Neural progenitor cell (in vitro differentiated cells): Measurements from ENCODE around the gene CHM. TPM values are rescaled to one million over a fixed set of nuclear protein-coding genes. Genes with fewer than 3 reads are reported as not detected.

Experiments used
- DNase-seq: peaks from one replicate; pipeline ENCODE4 v3.0.0-alpha.2; 2016; ENCODE audit warnings: low spot score
- H2AFZ ChIP-seq: fragments of 200-600 bp; sonication (generic); replicated peaks from 2 replicates; pipeline ENCODE4 v1.6.1; 2016; ENCODE audit warnings: antibody characterized with exemption
- H3F3A ChIP-seq: fragments of 200-600 bp; sonication (generic); 2 replicates; pipeline ENCODE4 v1.6.1; 2016; ENCODE audit warnings: antibody characterized with exemption, low read depth
- H3K27ac ChIP-seq: fragments of 200-600 bp; sonication (generic); 2 replicates; pipeline ENCODE4 v1.5.1; 2016; ENCODE audit warnings: mild to moderate bottlenecking
- H3K27me3 ChIP-seq: fragments of 200-600 bp; sonication (generic); 2 replicates; pipeline ENCODE4 v1.6.1; 2016; ENCODE audit warnings: mild to moderate bottlenecking, moderate library complexity
- H3K36me3 ChIP-seq: fragments of 200-600 bp; sonication (generic); 2 replicates; pipeline ENCODE4 v1.5.1; 2016
- H3K4me1 ChIP-seq: fragments of 200-600 bp; sonication (generic); 2 replicates; pipeline ENCODE4 v1.6.1; 2016; ENCODE audit warnings: mixed run types
- H3K4me2 ChIP-seq: fragments of 200-600 bp; sonication (generic); 2 replicates; pipeline ENCODE4 v1.6.1; 2016
- H3K4me3 ChIP-seq: fragments of 200-600 bp; sonication (generic); 2 replicates; pipeline ENCODE4 v1.5.1; 2016
- H3K79me2 ChIP-seq: fragments of 200-600 bp; sonication (generic); 2 replicates; pipeline ENCODE4 v1.6.1; 2016; ENCODE audit warnings: low read depth
- H3K9ac ChIP-seq: fragments of 200-600 bp; sonication (generic); 2 replicates; pipeline ENCODE4 v1.6.1; 2016
- H3K9me3 ChIP-seq: fragments of 200-600 bp; sonication (generic); 2 replicates; pipeline ENCODE4 v1.5.1; 2016; ENCODE audit warnings: low read depth
- H4K20me1 ChIP-seq: fragments of 200-600 bp; sonication (generic); 2 replicates; pipeline ENCODE4 v1.6.1; 2016; ENCODE audit warnings: low read depth
- H3K27ac Mint-ChIP-seq: 3 replicates; pipeline ENCODE4 v1.8.0; 2021; ENCODE audit warnings: mixed read lengths
- H3K27me3 Mint-ChIP-seq: 2 replicates; pipeline ENCODE4 v1.8.0; 2022; ENCODE audit warnings: low read depth, mild to moderate bottlenecking, inconsistent platforms, moderate library complexity, mixed read lengths; ENCODE audit not compliant: insufficient read depth
- H3K36me3 Mint-ChIP-seq: 3 replicates; pipeline ENCODE4 v1.8.0; 2021; ENCODE audit warnings: mixed read lengths
- H3K4me1 Mint-ChIP-seq: 3 replicates; pipeline ENCODE4 v1.8.0; 2021; ENCODE audit warnings: mixed read lengths
- H3K4me3 Mint-ChIP-seq: 3 replicates; pipeline ENCODE4 v1.8.0; 2021; ENCODE audit warnings: mild to moderate bottlenecking, moderate library complexity, mixed read lengths
- H3K9me3 Mint-ChIP-seq: 3 replicates; pipeline ENCODE4 v1.8.0; 2020; ENCODE audit warnings: mixed read lengths
- CTCF ChIP-seq: fragments of 200-600 bp; sonication (generic); IDR thresholded peaks from 2 replicates; pipeline ENCODE4 v1.5.1; 2017; ENCODE audit warnings: antibody characterized with exemption, mild to moderate bottlenecking
- EZH2 ChIP-seq: fragments of 200-600 bp; sonication (generic); IDR thresholded peaks from 2 replicates; pipeline ENCODE4 v1.6.1; 2017; ENCODE audit warnings: antibody characterized with exemption, mild to moderate bottlenecking, moderate library complexity
- EZH2phosphoT487 ChIP-seq: fragments of 200-600 bp; sonication (generic); IDR thresholded peaks from 2 replicates; pipeline ENCODE4 v1.6.1; 2017; ENCODE audit warnings: antibody characterized with exemption
- total RNA-seq: library from RNA; depleted of rRNA; stranded (reverse); fragments of >200 nt; gene quantifications from 2 replicates; pipeline ENCODE4 v1.2.3, GENCODE V29; 2015; ENCODE audit warnings: low replicate concordance

The CHM gene
- total RNA-seq, 1 donor from 2014 or later, result 24.0 TPM

GRCh38 chrX:86002076-86002896, 45.1 kb downstream of the CHM start:
- Mint-ChIP-seq H3K9me3 (peaks cover 30% of the 10 kb centered on the region), H3K36me3 (peaks cover 11% of the 10 kb centered on the region), H3K27ac (no peak overlapping the region), H3K4me3 (peak overlapping the region; percentile 53), H3K27me3 (no peaks in the 10 kb centered on the region), H3K4me1 (peaks cover 13% of the 10 kb centered on the region)
- peaks cover 5% of the 10 kb centered on the region for H3K79me2 ChIP-seq
- H3K36me3 ChIP-seq, result no peaks in the 10 kb centered on the region
- H3K27ac ChIP-seq, result no peak overlapping the region
- H4K20me1 ChIP-seq, result peaks cover 11% of the 10 kb centered on the region
- peak overlapping the region; percentile 31 for H3K4me3 ChIP-seq
- no peaks in the 10 kb centered on the region for H3K27me3 ChIP-seq
- no peaks in the 10 kb centered on the region for H3F3A ChIP-seq
- no peak overlapping the region for H3K9ac ChIP-seq
- H3K9me3 ChIP-seq, result no peaks in the 10 kb centered on the region
- H3K4me2 ChIP-seq, result peak overlapping the region; percentile 68
- peak; percentile 87 for DNase-seq
- H2AFZ ChIP-seq, result peak overlapping the region; percentile 47
- no peaks in the 10 kb centered on the region for H3K4me1 ChIP-seq
- TF ChIP-seq EZH2phosphoT487 (no peak), EZH2 (no peak), CTCF (no peak)

GRCh38 chrX:85998954-85999353, 48.4 kb downstream of the CHM start:
- H3K4me3 ChIP-seq, result no peak overlapping the region
- H3K36me3 ChIP-seq, result no peaks in the 10 kb centered on the region
- H3K4me1 Mint-ChIP-seq, result peaks cover 17% of the 10 kb centered on the region
- H3K36me3 Mint-ChIP-seq, result no peaks in the 10 kb centered on the region
- H3K4me1 ChIP-seq, result peaks cover 5% of the 10 kb centered on the region
- H3K27me3 Mint-ChIP-seq, result no peaks in the 10 kb centered on the region
- H3K9me3 Mint-ChIP-seq, result peaks cover 4% of the 10 kb centered on the region
- H3K79me2 ChIP-seq, result peaks cover 5% of the 10 kb centered on the region
- no peak overlapping the region for H3K27ac ChIP-seq
- no peaks in the 10 kb centered on the region for H3F3A ChIP-seq
- no peaks in the 10 kb centered on the region for H3K9me3 ChIP-seq
- DNase-seq, result no peak
- no peak overlapping the region for H2AFZ ChIP-seq
- H3K27me3 ChIP-seq, result no peaks in the 10 kb centered on the region
- no peak overlapping the region for H3K4me2 ChIP-seq
- H3K9ac ChIP-seq, result no peak overlapping the region
- no peak for TF ChIP-seq CTCF
- TF ChIP-seq EZH2, result no peak
- TF ChIP-seq EZH2phosphoT487, result no peak
- no peak overlapping the region for H3K27ac Mint-ChIP-seq
- no peak overlapping the region for H3K4me3 Mint-ChIP-seq
- peaks cover 15% of the 10 kb centered on the region for H4K20me1 ChIP-seq

GRCh38 chrX:85996555-85996954, 50.8 kb downstream of the CHM start:
- TF ChIP-seq EZH2 (no peak), CTCF (no peak), EZH2phosphoT487 (no peak)
- no peak overlapping the region for H3K4me3 Mint-ChIP-seq
- peaks cover 19% of the 10 kb centered on the region for H3K4me1 Mint-ChIP-seq

More at GRCh38 chrX:85996555-85996954, 50.8 kb downstream of the CHM start:
- no peak overlapping the region for H3K27ac ChIP-seq
- H3K4me2 ChIP-seq, result no peak overlapping the region
- peaks cover 5% of the 10 kb centered on the region for H3K79me2 ChIP-seq
- Mint-ChIP-seq H3K27ac (no peak overlapping the region), H3K36me3 (no peaks in the 10 kb centered on the region), H3K27me3 (no peaks in the 10 kb centered on the region), H3K9me3 (no peaks in the 10 kb centered on the region)
- no peaks in the 10 kb centered on the region for H3K27me3 ChIP-seq
- peaks cover 4% of the 10 kb centered on the region for H4K20me1 ChIP-seq
- no peak overlapping the region for H3K4me3 ChIP-seq
- H3K9me3 ChIP-seq, result no peaks in the 10 kb centered on the region
- no peaks in the 10 kb centered on the region for H3K36me3 ChIP-seq
- no peak for DNase-seq
- no peak overlapping the region for H3K9ac ChIP-seq
- H3K4me1 ChIP-seq, result peaks cover 5% of the 10 kb centered on the region
- no peak overlapping the region for H2AFZ ChIP-seq
- H3F3A ChIP-seq, result no peaks in the 10 kb centered on the region
